ENCODE measurements around the gene TGFA. TPM values are rescaled to one million over a fixed set of nuclear protein-coding genes. Genes with fewer than 3 reads are reported as not detected.
A peak's percentile ranks its signal among the peaks of the same experiment; 100 is the strongest.

Gene TGFA
- total and polyA plus RNA-seq, 12 donors: 0.17 to 3.4 (median 1.2) TPM

- Histone ChIP-seq H3K4me3 (no peak overlapping the region), H3K9me3 (no peaks in the 10 kb centered on the region), H3K27me3 (peaks cover 0 to 10% (median 0%) of the 10 kb centered on the region in 7 donors), H3K27ac (no peak overlapping the region), H3K4me1 (peaks cover 0 to 41% (median 0%) of the 10 kb centered on the region in 9 donors), H3K36me3 (no peaks in the 10 kb centered on the region)
- intact Hi-C loops (cut with DNase I): no loop called here
- DNase-seq (no peak), ATAC-seq (no peak)
- WGBS, 2 donors: 77 to 79% methylated on average over 4 of the region's 4 CpGs
- TF ChIP-seq CTCF (IDR thresholded peaks at IDR 0.05): no peak
These were observed 39.9 kb downstream of the TGFA start for GRCh38 chr2:70513738-70514137.

GRCh38 chr2:70511971-70512729 lies 41.5 kb downstream of the TGFA start:
- H3K36me3 ChIP-seq: no peaks in the 10 kb centered on the region
- no peak overlapping the region for H3K4me3 ChIP-seq
- H3K9me3 ChIP-seq: no peaks in the 10 kb centered on the region
- intact Hi-C loops (cut with DNase I): no loop called here
- 82% methylated on average over 8 of the region's 8 CpGs for whole genome bisulfite sequencing, 2 donors
- peaks cover 0 to 17% (median 0%) of the 10 kb centered on the region in 7 donors for H3K27me3 ChIP-seq
- TF ChIP-seq CTCF (IDR thresholded peaks at IDR 0.05): no peak
- H3K27ac ChIP-seq: no peak overlapping the region
- DNase-seq (no peak), ATAC-seq (no peak)
- H3K4me1 ChIP-seq: peaks cover 0 to 32% (median 0%) of the 10 kb centered on the region in 9 donors

GRCh38 chr2:70510313-70510712 lies 43.3 kb downstream of the TGFA start:
- 82 to 92% methylated on average over 1 of the region's 1 CpG for WGBS, 2 donors
- intact Hi-C loops (cut with DNase I): no loop called here

GRCh38 chr2:70509565-70509964 lies 44.1 kb downstream of the TGFA start:
- no peak for TF ChIP-seq CTCF (IDR thresholded peaks at IDR 0.05)
- DNase-seq: no peak
- H3K9me3 ChIP-seq: no peaks in the 10 kb centered on the region
- intact Hi-C loops (cut with DNase I): no loop called here
- H3K4me3 ChIP-seq: no peak overlapping the region
- H3K4me1 ChIP-seq: peaks cover 0 to 14% (median 0%) of the 10 kb centered on the region in 9 donors
- H3K27me3 ChIP-seq: peaks cover 0 to 20% (median 0%) of the 10 kb centered on the region in 7 donors
- 70 to 72% methylated on average over 3 of the region's 3 CpGs for WGBS, 2 donors
- no peak overlapping the region for H3K27ac ChIP-seq
- ATAC-seq: no peak
- no peaks in the 10 kb centered on the region for H3K36me3 ChIP-seq

More at GRCh38 chr2:70510313-70510712, 43.3 kb downstream of the TGFA start:
- DNase-seq (no peak), ATAC-seq (no peak)
- TF ChIP-seq CTCF (IDR thresholded peaks at IDR 0.05): no peak
- H3K27me3 ChIP-seq: peaks cover 0 to 22% (median 0%) of the 10 kb centered on the region in 7 donors
- peak overlapping the region in 1 of 10 donors; percentile 21 for H3K27ac ChIP-seq
- peaks cover 0 to 14% (median 0%) of the 10 kb centered on the region in 9 donors for H3K4me1 ChIP-seq
- H3K9me3 ChIP-seq: no peaks in the 10 kb centered on the region
- no peak overlapping the region for H3K4me3 ChIP-seq
- H3K36me3 ChIP-seq: no peaks in the 10 kb centered on the region

All from heart right ventricle (tissue), 16 donors.